NCI-H748 (cell line): ENCODE measurements around the gene VHLL.

Experiments
- DNase-seq: peaks from one replicate; lab custom pipeline; 2025; ENCODE audit not compliant: unreplicated experiment; lab: John Stamatoyannopoulos, UW

Gene VHLL

DNA sequence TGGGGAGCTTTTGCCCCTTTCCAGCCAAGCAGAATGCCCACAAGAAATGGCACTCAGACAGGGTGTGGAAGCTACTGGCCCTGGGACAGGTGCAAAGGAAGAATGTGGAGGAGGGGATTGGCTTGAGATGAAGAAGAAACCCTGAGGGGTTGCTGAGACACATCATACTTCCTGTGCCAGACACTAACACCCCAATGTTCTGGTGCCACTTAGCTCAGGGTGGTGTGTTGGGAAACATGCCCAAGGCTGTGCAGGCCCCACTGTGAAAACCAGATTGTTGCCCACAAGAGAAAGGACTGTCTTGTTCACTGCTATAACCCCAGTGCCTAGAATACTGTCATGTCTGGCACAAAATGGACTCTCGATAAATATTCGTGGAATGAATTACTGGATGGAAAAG lies 41.4 kb downstream of the VHLL start:
- DNase-seq, result no peak

DNA sequence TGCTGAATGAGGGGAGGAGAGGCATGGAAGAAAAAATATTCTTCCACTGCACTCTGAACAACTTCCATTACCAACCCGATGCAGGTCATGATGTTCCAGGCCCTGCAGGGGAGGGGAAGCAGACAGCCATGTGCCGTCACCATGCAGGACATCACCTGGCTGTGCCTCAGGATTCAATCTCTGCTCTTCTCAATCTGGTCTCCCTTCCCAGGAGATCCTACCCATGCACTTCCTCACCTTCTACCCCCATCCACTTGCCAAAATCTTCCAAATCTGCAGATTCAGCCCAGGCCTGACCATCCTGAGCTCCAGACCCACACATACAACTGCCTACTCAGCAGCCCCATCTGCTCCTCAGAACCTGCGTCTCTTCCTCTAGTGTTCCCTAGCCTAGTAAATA lies 45.5 kb downstream of the VHLL start:
- no peak for DNase-seq

DNA sequence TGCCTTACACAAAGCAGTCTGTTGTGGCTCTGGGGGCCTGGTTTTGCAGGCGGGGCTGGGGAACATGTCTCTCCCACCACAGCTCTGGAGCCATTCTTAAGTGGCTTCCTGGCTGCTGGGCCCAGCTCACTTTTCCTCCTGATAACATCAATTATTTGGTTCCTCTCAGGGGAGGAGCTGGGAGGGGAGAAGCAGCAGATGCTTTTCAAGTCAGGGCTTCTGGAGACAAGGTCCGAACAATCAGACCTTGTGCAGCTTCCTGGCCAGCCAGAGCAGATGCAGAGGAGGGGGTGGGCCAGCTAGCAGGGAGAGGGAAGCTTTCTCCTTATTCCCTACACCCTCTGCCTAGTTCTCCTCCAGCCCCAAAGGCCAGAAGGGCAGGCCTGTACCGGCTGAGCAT lies 47.6 kb downstream of the VHLL start:
- DNase-seq, result no peak

DNA sequence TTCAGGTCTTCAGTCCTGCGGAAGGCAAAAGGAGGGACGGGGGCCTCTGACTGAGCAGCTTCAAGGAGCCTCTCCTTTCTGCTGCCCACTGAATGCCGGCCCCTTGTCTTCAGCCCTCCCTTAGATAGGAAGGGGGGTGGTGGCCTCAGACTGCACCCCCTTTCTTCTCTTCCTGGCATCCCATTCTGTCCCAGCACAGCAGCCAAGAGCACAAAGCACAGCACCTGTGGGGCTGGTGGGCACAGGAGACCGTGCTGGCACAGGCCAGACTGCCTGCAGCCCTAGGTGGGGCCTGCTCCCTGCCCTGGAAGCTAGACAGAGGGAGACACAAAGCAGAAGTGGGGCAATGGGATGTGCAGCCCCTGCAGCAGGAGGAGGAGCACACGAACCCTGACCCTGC lies 49.5 kb downstream of the VHLL start:
- DNase-seq, result no peak
